Embryonic facial prominence (tissue), 1 donor: ENCODE measurements around the gene KIRREL1.

Source experiments
- DNase-seq: peaks from one replicate; pipeline ENCODE4 v3.0.0-alpha.2; 2016; ENCODE audit errors: extremely low spot score

The KIRREL1 gene

GRCh38 chr1:157975228-157975950, 18.1 kb upstream of the KIRREL1 start:
- DNase-seq, result no peak

- DNase-seq, result no peak
Measured at GRCh38 chr1:157976888-157977287, 16.6 kb upstream of the KIRREL1 start.

GRCh38 chr1:157978586-157979403, 14.7 kb upstream of the KIRREL1 start:
- no peak for DNase-seq

- DNase-seq, result no peak
Measured at GRCh38 chr1:157982136-157982535, 11.3 kb upstream of the KIRREL1 start.

GRCh38 chr1:157983787-157984186, 9.7 kb upstream of the KIRREL1 start:
- no peak for DNase-seq

- no peak for DNase-seq
Measured at GRCh38 chr1:157984469-157984868, 9.0 kb upstream of the KIRREL1 start.

- DNase-seq, result no peak
Measured at GRCh38 chr1:157985473-157985872, 8.0 kb upstream of the KIRREL1 start.

GRCh38 chr1:157988002-157988401, 5.4 kb upstream of the KIRREL1 start:
- no peak for DNase-seq

- DNase-seq, result peak; percentile 63
Measured at GRCh38 chr1:157992031-157992832, 1.2 kb upstream of the KIRREL1 start.

- no peak for DNase-seq
Measured at GRCh38 chr1:157992833-157993146, 655 bp upstream of the KIRREL1 start.

- DNase-seq, result no peak
Measured at GRCh38 chr1:157993918-157994605, 617 bp downstream of the KIRREL1 start.

GRCh38 chr1:157994704-157995582, 1.5 kb downstream of the KIRREL1 start:
- DNase-seq, result no peak

GRCh38 chr1:157995583-157996169, 2.2 kb downstream of the KIRREL1 start:
- DNase-seq, result no peak

GRCh38 chr1:157996433-157996832, 3.0 kb downstream of the KIRREL1 start:
- no peak for DNase-seq

- DNase-seq, result no peak
Measured at GRCh38 chr1:158000507-158000906, 7.1 kb downstream of the KIRREL1 start.

GRCh38 chr1:158002022-158002630, 8.7 kb downstream of the KIRREL1 start:
- no peak for DNase-seq

- no peak for DNase-seq
Measured at GRCh38 chr1:158002631-158003405, 9.4 kb downstream of the KIRREL1 start.

- DNase-seq, result no peak
Measured at GRCh38 chr1:158003406-158003800, 10.0 kb downstream of the KIRREL1 start.

- no peak for DNase-seq
Measured at GRCh38 chr1:158005224-158005623, 11.8 kb downstream of the KIRREL1 start.
